ENCODE data around the gene COL1A1. TPM values are rescaled to one million over a fixed set of nuclear protein-coding genes. Genes with fewer than 3 reads are reported as not detected.

The COL1A1 gene
- total and polyA plus RNA-seq, 2 of the 13 experiments (the other 11 are each of a cell fraction or from before 2014, with no cell fraction given) = 0.05 TPM; not detected in 1

GRCh38 chr17:50177983-50178834 lies 23.2 kb downstream of the COL1A1 start (continued):
- TF ChIP-seq CENPBD1 (CRISPR knock-in tag; IDR thresholded peaks at IDR 0.05; ENCODE audit: borderline replicate concordance, low read depth) (no peak), NCOA5 (CRISPR knock-in tag; IDR thresholded peaks at IDR 0.05) (no peak), REST (IDR thresholded peaks at IDR 0.05; ENCODE audit: borderline replicate concordance in 1 of 2, low read depth in 1 of 2, low read length in 2 of 2) (no peak), TCF7 (IDR thresholded peaks at IDR 0.05; ENCODE audit: low read depth) (no peak), SMYD3 (CRISPR knock-in tag; IDR thresholded peaks at IDR 0.05) (no peak), ATF1 (CRISPR knock-in tag; IDR thresholded peaks at IDR 0.05) (no peak), BATF2 (CRISPR knock-in tag; IDR thresholded peaks at IDR 0.05) (no peak), ELF1 (CRISPR knock-in tag; IDR thresholded peaks at IDR 0.05) (no peak), KDM5A (IDR thresholded peaks at IDR 0.05; ENCODE audit: borderline replicate concordance, low read length) (no peak), MAZ (IDR thresholded peaks at IDR 0.05; ENCODE audit: borderline replicate concordance, low read depth, low read length) (0 out of 2 replicates have a peak, but pooled peaks have one; percentile 13), MAZ (CRISPR knock-in tag; IDR thresholded peaks at IDR 0.05; ENCODE audit: low read depth) (peak; percentile 81), ZNF550 (CRISPR knock-in tag; IDR thresholded peaks at IDR 0.05; ENCODE audit: borderline replicate concordance) (no peak), ZSCAN12 (CRISPR knock-in tag; IDR thresholded peaks at IDR 0.05) (no peak), MEF2D (CRISPR knock-in tag; IDR thresholded peaks at IDR 0.05) (0 out of 2 replicates have a peak, but pooled peaks have one; percentile 44), ZNF224 (CRISPR knock-in tag; IDR thresholded peaks at IDR 0.05) (no peak), ZNF12 (CRISPR knock-in tag; IDR thresholded peaks at IDR 0.05) (no peak), KAT8 (CRISPR knock-in tag; IDR thresholded peaks at IDR 0.05) (peak; percentile 63; the same call in 1 of the 2 replicates), SOX6 (IDR thresholded peaks at IDR 0.05) (no peak), SOX6 (CRISPR knock-in tag; IDR thresholded peaks at IDR 0.05) (peak; percentile 56), ARID2 (CRISPR knock-in tag; IDR thresholded peaks at IDR 0.05; ENCODE audit: borderline replicate concordance) (peak; percentile 92; the same call in 1 of the 2 replicates), ERF (CRISPR knock-in tag; IDR thresholded peaks at IDR 0.05) (peak; percentile 68; the same call in 1 of the 2 replicates)
- TF ChIP-seq, protein P1, sequence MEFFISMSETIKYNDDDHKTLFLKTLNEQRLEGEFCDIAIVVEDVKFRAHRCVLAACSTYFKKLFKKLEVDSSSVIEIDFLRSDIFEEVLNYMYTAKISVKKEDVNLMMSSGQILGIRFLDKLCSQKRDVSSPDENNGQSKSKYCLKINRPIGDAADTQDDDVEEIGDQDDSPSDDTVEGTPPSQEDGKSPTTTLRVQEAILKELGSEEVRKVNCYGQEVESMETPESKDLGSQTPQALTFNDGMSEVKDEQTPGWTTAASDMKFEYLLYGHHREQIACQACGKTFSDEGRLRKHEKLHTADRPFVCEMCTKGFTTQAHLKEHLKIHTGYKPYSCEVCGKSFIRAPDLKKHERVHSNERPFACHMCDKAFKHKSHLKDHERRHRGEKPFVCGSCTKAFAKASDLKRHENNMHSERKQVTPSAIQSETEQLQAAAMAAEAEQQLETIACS (CRISPR knock-in tag; IDR thresholded peaks at IDR 0.05) = no peak
